HEK293 (cell line): Measurements from ENCODE around the gene AFF3.

ENCODE experiments used
- CTCF ChIA-PET: fragments of 350-600 bp; formaldehyde crosslinking; extraction: SDS; loops from one replicate; lab custom pipeline; 2021; ENCODE audit warnings: antibody characterized with exemption; lab: Yijun Ruan, JAX
- POLR2A ChIA-PET: fragments of 300-600 bp; formaldehyde crosslinking; extraction: SDS; loops from one replicate; lab custom pipeline; 2020; ENCODE audit warnings: antibody characterized with exemption, inconsistent platforms; lab: Yijun Ruan, JAX
- H3K27ac ChIP-seq: fragments of 200-500 bp; sonication (Bioruptor generic); 2 replicates; pipeline ENCODE4 v1.5.1; 2014; ENCODE audit warnings: low read depth, low read length, control low read depth, inconsistent platforms; ENCODE audit errors: extremely low read depth
- H3K36me3 ChIP-seq, 2 experiments: fragments of 200-500 bp in 1 of 2; sonication (Bioruptor generic) in 1 of 2; 1 replicate in 1 of 2; 2 replicates in 1 of 2; pipeline ENCODE4 v1.5.1; 2014 to 2017; ENCODE audit warnings: inconsistent platforms in 2 of 2, low read length in 2 of 2; ENCODE audit not compliant: control insufficient read depth in 2 of 2, insufficient read depth in 1 of 2
- H3K4me1 ChIP-seq: fragments of 200-500 bp; sonication (Bioruptor generic); 2 replicates; pipeline ENCODE4 v1.5.1; 2014; ENCODE audit warnings: mild to moderate bottlenecking, low read length, inconsistent platforms; ENCODE audit not compliant: control insufficient read depth, insufficient read depth
- H3K4me3 ChIP-seq: 2 replicates; pipeline ENCODE4 v1.5.1; 2011; ENCODE audit warnings: low read depth, mild to moderate bottlenecking, control low read depth, low read length, moderate library complexity
- H3K9me3 ChIP-seq: fragments of 200-500 bp; sonication (Bioruptor generic); 2 replicates; pipeline ENCODE4 v1.5.1; 2014; ENCODE audit warnings: low read depth, low read length, inconsistent platforms; ENCODE audit not compliant: control insufficient read depth, insufficient read depth
- GFI1B ChIP-seq: fragments of 450-650 bp; formaldehyde crosslinking; IDR thresholded peaks from 2 replicates; pipeline ENCODE4 v1.5.1; 2016; ENCODE audit warnings: missing biosample characterization, missing genetic modification characterization
- WT1 ChIP-seq: fragments of 450-650 bp; formaldehyde crosslinking; IDR thresholded peaks from 2 replicates; pipeline ENCODE4 v1.5.1; 2016; ENCODE audit warnings: missing biosample characterization, missing genetic modification characterization
- ZBTB8A ChIP-seq: fragments of 450-650 bp; formaldehyde crosslinking; IDR thresholded peaks from 2 replicates; pipeline ENCODE4 v1.5.1; 2016; ENCODE audit warnings: missing biosample characterization, missing genetic modification characterization
- ZIC2 ChIP-seq: fragments of 450-650 bp; formaldehyde crosslinking; IDR thresholded peaks from 2 replicates; pipeline ENCODE4 v1.5.1; 2016; ENCODE audit warnings: missing biosample characterization, missing genetic modification characterization
- ZNF501 ChIP-seq: fragments of 450-650 bp; formaldehyde crosslinking; IDR thresholded peaks from 2 replicates; pipeline ENCODE4 v1.5.1; 2016; ENCODE audit warnings: missing biosample characterization, missing genetic modification characterization
- ZNF561 ChIP-seq: fragments of 450-650 bp; IDR thresholded peaks from 2 replicates; pipeline ENCODE4 v1.5.1; 2018; ENCODE audit warnings: missing biosample characterization, missing genetic modification characterization, borderline replicate concordance
- ZNF596 ChIP-seq: fragments of 450-650 bp; IDR thresholded peaks from 2 replicates; pipeline ENCODE4 v1.5.0; 2018; ENCODE audit warnings: missing biosample characterization, mild to moderate bottlenecking, missing genetic modification characterization, moderate library complexity
- ZNF785 ChIP-seq: fragments of 450-650 bp; formaldehyde crosslinking; IDR thresholded peaks from 2 replicates; pipeline ENCODE4 v1.5.1; 2016; ENCODE audit warnings: missing biosample characterization, missing genetic modification characterization
- ZNF837 ChIP-seq: fragments of 450-650 bp; formaldehyde crosslinking; IDR thresholded peaks from 2 replicates; pipeline ENCODE4 v1.5.1; 2016; ENCODE audit warnings: missing biosample characterization, missing genetic modification characterization
- TF ChIP-seq, protein P1 (sequence below): fragments of 450-650 bp; formaldehyde crosslinking; IDR thresholded peaks from 2 replicates; pipeline ENCODE4 v1.5.1; 2016; ENCODE audit warnings: missing biosample characterization, missing genetic modification characterization
- TF ChIP-seq, protein P2 (sequence below): fragments of 450-650 bp; formaldehyde crosslinking; IDR thresholded peaks from 2 replicates; pipeline ENCODE4 v1.5.1; 2016; ENCODE audit warnings: missing biosample characterization, missing genetic modification characterization
- TF ChIP-seq, protein P3 (sequence below): fragments of 450-650 bp; formaldehyde crosslinking; IDR thresholded peaks from 2 replicates; pipeline ENCODE4 v1.5.1; 2016; ENCODE audit warnings: missing biosample characterization, missing genetic modification characterization
- TF ChIP-seq, protein P4 (sequence below): fragments of 450-650 bp; formaldehyde crosslinking; IDR thresholded peaks from 2 replicates; pipeline ENCODE4 v1.5.1; 2016; ENCODE audit warnings: missing biosample characterization, missing genetic modification characterization, borderline replicate concordance
- TF ChIP-seq, protein P5 (sequence below): fragments of 450-650 bp; formaldehyde crosslinking; IDR thresholded peaks from 2 replicates; pipeline ENCODE4 v1.5.1; 2016; ENCODE audit warnings: missing biosample characterization, missing genetic modification characterization
- TF ChIP-seq, protein P6 (sequence below): fragments of 450-650 bp; formaldehyde crosslinking; IDR thresholded peaks from 2 replicates; pipeline ENCODE4 v1.5.1; 2016; ENCODE audit warnings: missing biosample characterization, missing genetic modification characterization

The AFF3 gene

DNA sequence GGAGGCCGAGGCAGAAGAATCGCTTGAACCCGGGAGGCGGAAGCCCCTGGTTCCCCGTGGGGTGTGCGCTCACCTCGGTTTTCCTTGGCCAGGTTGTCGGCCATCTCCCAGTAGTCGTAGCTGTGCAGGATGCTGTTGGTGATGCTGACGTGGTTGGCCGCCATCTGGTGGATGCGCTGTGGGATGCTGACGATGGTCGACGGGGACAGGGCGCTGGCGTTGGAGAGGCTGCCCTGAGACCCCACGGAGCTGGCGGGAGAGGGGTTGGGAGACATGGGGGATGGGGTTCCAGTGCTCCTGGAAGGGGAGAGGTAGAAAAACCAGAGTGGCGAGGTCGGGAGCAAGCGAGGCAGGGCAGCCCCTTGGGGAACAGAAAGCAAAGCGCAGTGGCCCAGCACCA, 588.2 kb downstream of the AFF3 start (continued):
- TF ChIP-seq, protein P1, sequence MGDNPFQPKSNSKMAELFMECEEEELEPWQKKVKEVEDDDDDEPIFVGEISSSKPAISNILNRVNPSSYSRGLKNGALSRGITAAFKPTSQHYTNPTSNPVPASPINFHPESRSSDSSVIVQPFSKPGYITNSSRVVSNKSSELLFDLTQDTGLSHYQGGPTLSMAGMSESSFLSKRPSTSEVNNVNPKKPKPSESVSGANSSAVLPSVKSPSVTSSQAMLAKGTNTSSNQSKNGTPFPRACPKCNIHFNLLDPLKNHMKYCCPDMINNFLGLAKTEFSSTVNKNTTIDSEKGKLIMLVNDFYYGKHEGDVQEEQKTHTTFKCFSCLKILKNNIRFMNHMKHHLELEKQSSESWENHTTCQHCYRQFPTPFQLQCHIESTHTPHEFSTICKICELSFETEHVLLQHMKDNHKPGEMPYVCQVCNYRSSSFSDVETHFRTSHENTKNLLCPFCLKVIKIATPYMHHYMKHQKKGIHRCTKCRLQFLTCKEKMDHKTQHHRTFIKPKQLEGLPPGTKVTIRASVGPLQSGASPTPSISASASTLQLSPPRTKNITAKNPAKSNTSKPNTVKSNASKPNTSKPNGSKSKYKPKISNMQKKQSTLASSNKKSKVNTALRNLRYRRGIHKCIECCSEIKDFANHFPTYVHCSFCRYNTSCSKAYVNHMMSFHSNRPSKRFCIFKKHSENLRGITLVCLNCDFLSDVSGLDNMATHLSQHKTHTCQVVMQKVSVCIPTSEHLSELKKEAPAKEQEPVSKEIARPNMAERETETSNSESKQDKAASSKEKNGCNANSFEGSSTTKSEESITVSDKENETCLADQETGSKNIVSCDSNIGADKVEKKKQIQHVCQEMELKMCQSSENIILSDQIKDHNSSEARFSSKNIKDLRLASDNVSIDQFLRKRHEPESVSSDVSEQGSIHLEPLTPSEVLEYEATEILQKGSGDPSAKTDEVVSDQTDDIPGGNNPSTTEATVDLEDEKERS (tag by site-specific recombination): no peak
- TF ChIP-seq ZIC2 (tag by site-specific recombination) (no peak), WT1 (tag by site-specific recombination) (no peak), ZNF561 (no peak), ZBTB8A (tag by site-specific recombination) (no peak), ZNF596 (tag by site-specific recombination) (no peak), ZNF501 (tag by site-specific recombination) (no peak), ZNF837 (tag by site-specific recombination) (no peak), GFI1B (no peak), ZNF785 (tag by site-specific recombination) (no peak)
- TF ChIP-seq, protein P2, sequence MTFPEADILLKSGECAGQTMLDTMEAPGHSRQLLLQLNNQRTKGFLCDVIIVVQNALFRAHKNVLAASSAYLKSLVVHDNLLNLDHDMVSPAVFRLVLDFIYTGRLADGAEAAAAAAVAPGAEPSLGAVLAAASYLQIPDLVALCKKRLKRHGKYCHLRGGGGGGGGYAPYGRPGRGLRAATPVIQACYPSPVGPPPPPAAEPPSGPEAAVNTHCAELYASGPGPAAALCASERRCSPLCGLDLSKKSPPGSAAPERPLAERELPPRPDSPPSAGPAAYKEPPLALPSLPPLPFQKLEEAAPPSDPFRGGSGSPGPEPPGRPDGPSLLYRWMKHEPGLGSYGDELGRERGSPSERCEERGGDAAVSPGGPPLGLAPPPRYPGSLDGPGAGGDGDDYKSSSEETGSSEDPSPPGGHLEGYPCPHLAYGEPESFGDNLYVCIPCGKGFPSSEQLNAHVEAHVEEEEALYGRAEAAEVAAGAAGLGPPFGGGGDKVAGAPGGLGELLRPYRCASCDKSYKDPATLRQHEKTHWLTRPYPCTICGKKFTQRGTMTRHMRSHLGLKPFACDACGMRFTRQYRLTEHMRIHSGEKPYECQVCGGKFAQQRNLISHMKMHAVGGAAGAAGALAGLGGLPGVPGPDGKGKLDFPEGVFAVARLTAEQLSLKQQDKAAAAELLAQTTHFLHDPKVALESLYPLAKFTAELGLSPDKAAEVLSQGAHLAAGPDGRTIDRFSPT (tag by site-specific recombination): no peak
- TF ChIP-seq, protein P3, sequence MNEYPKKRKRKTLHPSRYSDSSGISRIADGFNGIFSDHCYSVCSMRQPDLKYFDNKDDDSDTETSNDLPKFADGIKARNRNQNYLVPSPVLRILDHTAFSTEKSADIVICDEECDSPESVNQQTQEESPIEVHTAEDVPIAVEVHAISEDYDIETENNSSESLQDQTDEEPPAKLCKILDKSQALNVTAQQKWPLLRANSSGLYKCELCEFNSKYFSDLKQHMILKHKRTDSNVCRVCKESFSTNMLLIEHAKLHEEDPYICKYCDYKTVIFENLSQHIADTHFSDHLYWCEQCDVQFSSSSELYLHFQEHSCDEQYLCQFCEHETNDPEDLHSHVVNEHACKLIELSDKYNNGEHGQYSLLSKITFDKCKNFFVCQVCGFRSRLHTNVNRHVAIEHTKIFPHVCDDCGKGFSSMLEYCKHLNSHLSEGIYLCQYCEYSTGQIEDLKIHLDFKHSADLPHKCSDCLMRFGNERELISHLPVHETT (tag by site-specific recombination): no peak

DNA sequence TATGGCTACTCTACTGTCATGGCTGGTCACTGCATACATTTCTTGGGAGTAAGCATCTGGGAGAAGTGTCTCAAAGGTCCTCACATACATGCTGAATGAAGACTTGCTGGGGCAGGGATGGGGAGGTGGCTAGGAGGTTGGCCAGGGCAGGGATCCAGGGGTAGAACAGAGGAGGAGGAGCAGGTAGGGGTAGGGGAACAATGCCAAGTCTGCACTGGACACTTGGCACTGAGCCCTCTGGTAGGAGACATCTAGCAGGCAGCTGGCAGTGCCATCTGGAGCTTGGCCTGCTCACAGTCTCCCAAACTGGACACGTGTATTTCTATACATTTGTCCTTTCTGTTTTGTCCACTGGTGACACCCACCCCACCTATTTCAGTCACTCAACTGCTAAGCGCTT, 589.9 kb downstream of the AFF3 start:
- Histone ChIP-seq H3K9me3 (no peaks in the 10 kb centered on the region), H3K4me3 (no peak overlapping the region), H3K27ac (no peak overlapping the region), H3K36me3 (peaks cover 0 to 20% of the 10 kb centered on the region in 2 experiments; a peak in 2 of 3 replicates), H3K4me1 (no peaks in the 10 kb centered on the region)
- TF ChIP-seq, protein P4, sequence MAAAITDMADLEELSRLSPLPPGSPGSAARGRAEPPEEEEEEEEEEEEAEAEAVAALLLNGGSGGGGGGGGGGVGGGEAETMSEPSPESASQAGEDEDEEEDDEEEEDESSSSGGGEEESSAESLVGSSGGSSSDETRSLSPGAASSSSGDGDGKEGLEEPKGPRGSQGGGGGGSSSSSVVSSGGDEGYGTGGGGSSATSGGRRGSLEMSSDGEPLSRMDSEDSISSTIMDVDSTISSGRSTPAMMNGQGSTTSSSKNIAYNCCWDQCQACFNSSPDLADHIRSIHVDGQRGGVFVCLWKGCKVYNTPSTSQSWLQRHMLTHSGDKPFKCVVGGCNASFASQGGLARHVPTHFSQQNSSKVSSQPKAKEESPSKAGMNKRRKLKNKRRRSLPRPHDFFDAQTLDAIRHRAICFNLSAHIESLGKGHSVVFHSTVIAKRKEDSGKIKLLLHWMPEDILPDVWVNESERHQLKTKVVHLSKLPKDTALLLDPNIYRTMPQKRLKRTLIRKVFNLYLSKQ (tag by site-specific recombination): no peak
- TF ChIP-seq, protein P5, sequence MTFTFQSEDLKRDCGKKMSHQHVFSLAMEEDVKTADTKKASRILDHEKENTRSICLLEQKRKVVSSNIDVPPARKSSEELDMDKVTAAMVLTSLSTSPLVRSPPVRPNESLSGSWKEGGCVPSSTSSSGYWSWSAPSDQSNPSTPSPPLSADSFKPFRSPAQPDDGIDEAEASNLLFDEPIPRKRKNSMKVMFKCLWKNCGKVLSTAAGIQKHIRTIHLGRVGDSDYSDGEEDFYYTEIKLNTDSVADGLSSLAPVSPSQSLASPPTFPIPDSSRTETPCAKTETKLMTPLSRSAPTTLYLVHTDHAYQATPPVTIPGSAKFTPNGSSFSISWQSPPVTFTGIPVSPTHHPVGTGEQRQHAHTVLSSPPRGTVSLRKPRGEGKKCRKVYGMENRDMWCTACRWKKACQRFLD (tag by site-specific recombination): no peak
- TF ChIP-seq, protein P6, sequence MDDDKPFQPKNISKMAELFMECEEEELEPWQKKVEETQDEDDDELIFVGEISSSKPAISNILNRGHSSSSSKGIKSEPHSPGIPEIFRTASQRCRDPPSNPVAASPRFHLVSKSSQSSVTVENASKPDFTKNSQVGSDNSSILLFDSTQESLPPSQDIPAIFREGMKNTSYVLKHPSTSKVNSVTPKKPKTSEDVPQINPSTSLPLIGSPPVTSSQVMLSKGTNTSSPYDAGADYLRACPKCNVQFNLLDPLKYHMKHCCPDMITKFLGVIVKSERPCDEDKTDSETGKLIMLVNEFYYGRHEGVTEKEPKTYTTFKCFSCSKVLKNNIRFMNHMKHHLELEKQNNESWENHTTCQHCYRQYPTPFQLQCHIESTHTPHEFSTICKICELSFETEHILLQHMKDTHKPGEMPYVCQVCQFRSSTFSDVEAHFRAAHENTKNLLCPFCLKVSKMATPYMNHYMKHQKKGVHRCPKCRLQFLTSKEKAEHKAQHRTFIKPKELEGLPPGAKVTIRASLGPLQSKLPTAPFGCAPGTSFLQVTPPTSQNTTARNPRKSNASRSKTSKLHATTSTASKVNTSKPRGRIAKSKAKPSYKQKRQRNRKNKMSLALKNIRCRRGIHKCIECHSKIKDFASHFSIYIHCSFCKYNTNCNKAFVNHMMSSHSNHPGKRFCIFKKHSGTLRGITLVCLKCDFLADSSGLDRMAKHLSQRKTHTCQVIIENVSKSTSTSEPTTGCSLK: no peak
- POLR2A ChIA-PET: no interaction called here
- CTCF ChIA-PET: interaction anchor here (0.9 kb wide), 1 partner anchor 708 kb away, joined by 3 read pairs; no protein-coding TSS in a partner anchor
